Dermis blood vessel endothelial cell (primary cell): ENCODE measurements around the gene STX18. TPM values are rescaled to one million over a fixed set of nuclear protein-coding genes. Genes with fewer than 3 reads are reported as not detected.
A peak's percentile ranks its signal among the peaks of the same experiment; 100 is the strongest.
"Not testable (repeated sequence)": the region's sequence is repeated elsewhere in the genome, so short reads cannot be mapped to it uniquely, and the experiment has no call there.

Experiments
- DNase-seq: peaks from one replicate; pipeline ENCODE4 v3.0.0; 2010
- total RNA-seq: library from RNA; depleted of rRNA; stranded (reverse); fragments of >200 nt; gene quantifications from 2 replicates; pipeline ENCODE4 v1.2.3, GENCODE V29; 2014

The STX18 gene
- total RNA-seq, 1 donor from 2014 or later = 23.5 TPM

GRCh38 chr4:4554234-4554633 is 12.4 kb upstream of the STX18 start:
- no peak for DNase-seq

- DNase-seq = not testable (repeated sequence)
Observed at GRCh38 chr4:4552042-4552441, 10.2 kb upstream of the STX18 start.

GRCh38 chr4:4550161-4550560 is 8.3 kb upstream of the STX18 start:
- not testable (repeated sequence) for DNase-seq

DNA sequence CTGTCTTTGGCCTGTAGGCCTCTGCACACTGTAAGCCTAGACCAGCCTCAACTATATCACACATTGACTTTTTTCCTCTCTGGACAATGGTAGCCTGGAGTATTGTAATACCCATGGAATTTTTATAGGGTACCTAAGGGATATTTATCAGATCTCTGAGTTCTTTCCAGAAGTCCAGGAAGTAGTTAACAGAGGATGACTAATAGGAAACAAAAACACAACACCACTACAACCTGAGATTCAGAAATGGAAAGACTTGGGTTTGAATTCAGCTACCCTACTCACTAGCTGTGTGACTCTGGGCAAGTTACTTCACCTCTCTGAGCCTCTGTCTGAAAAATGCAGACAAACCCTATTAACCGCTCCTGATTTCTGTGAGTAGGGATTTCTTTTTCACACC is 7.7 kb upstream of the STX18 start:
- peak; percentile 44 for DNase-seq

DNA sequence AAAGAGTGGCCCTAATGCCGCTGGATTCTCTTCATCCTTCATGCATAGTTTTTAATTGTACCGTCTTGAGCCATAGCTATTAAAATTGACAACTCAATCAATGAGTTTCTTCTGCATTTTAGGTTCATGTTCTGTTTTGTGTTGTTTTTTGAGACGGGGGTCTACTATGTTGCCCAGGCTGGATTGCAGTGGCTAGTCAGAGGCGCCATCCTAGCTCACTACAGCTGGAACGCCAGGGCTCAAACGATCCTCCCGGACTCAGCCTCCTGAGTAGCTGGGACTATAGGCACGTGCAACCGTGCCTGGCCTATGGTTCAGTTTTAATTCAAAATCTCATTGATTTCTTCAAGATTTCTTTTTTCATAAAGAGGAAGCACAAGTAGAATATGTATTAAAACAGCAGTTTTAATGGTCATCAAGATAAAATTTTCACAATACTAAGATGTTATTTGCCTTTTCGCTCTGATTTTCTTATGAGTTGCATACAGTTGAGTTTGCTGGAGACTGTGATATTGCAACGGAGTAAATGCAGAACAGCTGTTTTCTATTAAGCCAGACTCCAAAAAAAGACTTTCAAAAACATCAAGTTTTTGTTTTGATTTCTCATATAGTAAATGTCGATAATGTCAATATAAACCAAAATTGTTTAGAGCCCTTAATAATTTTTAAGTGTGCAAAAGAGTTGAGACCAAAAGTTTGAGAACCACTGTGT is 1.1 kb upstream of the STX18 start:
- DNase-seq = no peak

GRCh38 chr4:4541040-4541631 is 712 bp downstream of the STX18 start:
- peak; percentile 61 for DNase-seq

- DNase-seq = no peak
Observed at GRCh38 chr4:4539481-4539880, 2.4 kb downstream of the STX18 start.

DNA sequence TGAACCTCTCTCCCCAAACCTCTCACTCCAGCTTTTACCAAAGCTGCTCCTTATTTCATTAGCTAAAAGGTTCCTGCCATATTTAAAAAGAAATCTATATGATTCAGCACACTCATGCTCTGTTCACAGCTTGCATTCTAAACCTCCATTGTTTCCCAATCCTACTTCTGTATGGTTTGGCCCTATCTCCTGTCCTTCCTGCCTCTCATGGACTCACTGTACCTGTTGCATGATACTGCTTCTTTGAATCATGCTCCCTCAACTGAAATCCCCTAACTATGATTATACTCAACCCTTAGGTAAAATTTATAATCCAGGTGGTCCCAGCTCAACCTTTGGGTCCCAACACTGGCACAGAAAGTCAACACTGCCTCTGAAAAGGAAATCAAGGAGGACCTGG is 6.3 kb downstream of the STX18 start:
- no peak for DNase-seq

DNA sequence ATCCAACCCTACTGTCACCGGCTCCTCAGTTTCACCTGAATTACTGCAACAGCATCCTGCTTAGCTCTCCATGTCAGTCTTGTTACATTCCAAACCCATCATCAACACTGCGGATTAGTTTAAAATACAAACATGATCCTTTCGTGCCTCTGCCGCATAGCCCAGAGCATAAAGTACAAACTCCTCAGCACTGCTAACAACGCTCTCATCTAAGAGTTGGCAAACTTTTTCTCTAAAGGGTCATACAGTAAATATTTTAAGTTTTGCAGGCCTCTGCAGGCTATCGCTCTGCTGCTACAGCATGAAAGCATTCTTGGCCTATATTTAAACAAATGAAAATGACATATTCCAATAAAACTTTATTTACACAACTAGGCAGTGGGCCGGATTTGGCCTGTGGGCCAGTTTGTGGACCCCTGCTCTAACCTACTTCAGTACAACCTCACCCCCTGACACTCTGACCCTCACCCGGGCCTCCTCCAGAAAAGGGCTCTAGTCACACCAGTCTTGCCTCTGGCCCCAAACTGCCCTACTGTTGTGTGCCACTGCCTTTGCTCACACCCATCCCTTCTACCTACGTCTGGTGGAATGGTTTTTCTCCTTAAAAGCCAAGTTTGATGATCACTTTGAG is 7.2 kb downstream of the STX18 start:
- no peak for DNase-seq

GRCh38 chr4:4533461-4534169 is 8.2 kb downstream of the STX18 start:
- DNase-seq = no peak

GRCh38 chr4:4532371-4533154 is 9.3 kb downstream of the STX18 start:
- no peak for DNase-seq

DNA sequence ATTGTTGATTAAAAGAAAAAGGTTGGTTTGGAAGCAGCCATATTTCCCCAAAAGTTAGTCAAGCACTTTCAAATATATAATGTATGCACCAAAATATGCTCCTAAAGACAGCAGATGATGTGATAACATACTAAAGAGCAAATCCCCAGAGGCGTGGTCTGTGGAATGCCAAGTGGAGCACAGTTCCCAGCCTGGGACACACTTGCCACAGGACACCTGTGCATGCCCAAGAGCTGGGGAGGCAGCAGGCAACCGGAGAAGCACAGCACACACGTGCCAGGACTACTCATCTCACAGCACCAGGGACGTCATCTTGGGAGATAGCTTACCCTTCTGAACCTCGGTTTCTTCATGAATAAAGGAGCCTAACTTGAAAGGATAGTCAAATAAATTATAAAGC is 12.5 kb downstream of the STX18 start:
- DNase-seq = no peak

- DNase-seq = no peak
Observed at GRCh38 chr4:4526401-4526800, 15.4 kb downstream of the STX18 start.

DNA sequence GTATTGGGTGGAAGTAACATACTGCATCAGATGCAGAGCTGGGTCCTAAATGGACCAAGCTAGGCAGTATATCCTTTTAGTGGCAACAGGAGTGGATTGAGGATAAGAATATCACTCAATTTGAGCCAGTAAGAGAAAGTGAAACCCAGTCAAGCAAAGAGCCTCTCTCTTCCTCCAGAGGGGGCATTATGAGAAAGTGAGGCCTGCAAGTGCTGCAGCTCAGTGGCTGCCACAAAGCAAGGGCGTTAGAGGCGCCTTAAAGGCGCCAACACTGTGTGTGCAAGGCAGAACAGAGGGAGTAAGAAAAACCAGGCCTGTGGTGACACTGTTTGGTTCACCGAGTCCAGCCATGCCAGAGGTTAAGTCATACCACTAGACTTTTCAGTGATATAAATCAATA is 17.5 kb downstream of the STX18 start:
- DNase-seq = no peak

GRCh38 chr4:4521731-4522130 is 20.1 kb downstream of the STX18 start:
- no peak for DNase-seq

GRCh38 chr4:4521136-4521535 is 20.7 kb downstream of the STX18 start:
- no peak for DNase-seq

DNA sequence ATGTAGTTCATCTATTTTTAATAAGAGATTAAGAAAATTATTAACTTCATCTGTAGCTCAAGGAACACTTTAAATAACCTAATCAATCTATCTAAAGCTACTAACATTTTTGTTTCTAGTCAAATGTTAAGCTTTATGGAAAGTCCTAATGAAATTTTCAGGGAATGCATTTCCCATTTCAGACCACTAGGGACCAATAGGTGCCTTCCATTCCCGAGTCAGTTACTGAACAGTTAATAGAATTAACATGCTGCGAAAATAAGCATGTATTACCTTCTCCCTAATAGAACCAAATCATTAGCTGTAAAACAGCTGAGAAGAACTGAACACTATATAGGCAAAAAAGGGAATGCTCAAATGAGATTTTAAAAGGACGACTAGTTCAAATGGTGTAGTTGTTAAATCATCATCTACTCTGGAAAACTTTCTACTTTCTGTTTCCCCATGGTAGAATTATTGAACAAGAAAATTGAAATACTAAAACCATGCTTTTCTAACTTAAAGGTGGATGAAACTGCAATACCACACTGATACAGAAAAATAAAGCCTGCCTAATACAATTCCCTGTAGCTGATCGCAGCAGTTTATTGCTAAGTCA is 22.5 kb downstream of the STX18 start:
- peak; percentile 51 for DNase-seq

DNA sequence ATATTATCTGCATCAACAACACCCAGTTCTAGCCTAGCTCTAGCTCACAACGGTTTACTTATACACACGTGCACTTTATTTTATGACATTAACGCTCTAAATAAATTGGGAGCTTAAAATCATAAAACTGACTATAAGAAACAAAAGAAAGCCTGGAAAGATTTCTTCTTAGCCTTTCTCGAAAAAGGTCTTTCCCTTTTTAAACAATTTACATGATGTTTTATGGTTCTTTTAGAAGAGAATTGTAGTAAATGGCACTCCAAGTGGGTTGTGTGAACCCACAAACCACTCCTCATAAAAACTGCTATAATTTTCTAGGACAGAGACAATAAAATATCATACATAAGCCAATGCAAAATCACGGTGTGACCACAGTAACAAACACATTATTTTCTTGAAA is 23.1 kb downstream of the STX18 start:
- DNase-seq = no peak

DNA sequence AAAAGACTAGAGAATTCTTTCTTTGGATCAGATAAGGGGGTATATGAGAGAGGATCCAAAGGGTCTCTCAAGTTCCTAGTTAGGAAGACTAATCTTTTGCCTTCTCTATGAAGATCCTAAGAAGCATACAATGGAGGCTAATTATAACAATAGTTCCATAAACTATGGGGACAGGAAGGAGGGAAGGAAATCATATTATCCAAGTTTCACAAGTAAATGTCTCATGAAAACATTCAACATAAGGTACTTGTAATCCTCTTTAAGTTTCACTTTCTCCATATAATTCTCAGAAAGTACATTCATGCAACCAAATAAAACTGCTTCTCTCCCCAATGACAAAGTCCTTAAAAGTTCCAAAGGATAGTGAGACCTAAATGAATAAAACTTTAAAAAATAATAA is 27.1 kb downstream of the STX18 start:
- DNase-seq = peak; percentile 25

DNA sequence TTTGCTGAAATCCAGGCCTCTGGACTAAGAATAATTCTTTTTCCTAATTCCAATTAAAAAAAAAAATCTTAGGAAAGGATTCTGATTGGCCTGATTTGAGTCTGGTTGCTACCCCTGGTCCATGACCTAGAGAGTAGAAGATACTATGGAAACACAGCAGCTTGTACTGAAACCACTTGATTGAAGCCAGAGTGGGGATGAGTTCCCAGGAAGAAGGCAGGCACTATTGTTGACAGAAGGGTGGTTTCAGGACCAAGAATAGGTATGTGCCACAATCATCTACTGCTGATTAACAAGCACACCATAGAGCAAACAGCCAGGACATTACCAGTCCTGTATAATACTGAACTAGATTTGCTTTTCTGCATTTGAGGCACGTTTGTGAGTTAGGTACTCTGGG is 29.6 kb downstream of the STX18 start:
- no peak for DNase-seq

- not testable (repeated sequence) for DNase-seq
Observed at GRCh38 chr4:4510641-4511040, 31.2 kb downstream of the STX18 start.

DNA sequence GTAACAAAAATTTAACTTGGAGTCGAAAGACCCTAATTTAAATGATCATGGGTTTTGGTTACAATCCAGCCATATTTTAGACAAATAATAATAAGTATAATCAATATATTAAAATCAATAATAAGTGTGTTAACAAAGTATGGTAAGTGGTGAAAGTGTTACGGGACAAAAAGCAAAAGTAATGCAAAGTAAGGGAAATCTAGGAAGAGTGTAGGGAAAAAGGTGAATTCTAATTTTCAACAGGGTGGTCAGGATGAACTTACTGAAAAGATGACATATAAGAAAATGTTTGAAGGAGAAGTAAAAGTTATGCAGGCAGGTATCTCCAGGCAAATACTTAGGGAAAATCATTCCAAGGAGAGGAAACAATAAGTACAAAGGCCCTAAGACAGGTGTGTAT is 32.3 kb downstream of the STX18 start:
- DNase-seq = no peak
